OCI-LY3 (cell line): ENCODE results near the gene KCNA2.

ENCODE experiments used
- H2AFZ ChIP-seq: fragments of 200-600, 300-600 bp; shearing (Covaris generic); 2 replicates; pipeline ENCODE4 v1.6.0; 2014; ENCODE audit warnings: antibody characterized with exemption, low read depth, low read length
- H3K27ac ChIP-seq: fragments of 200-600, 300-600 bp; sonication (generic); 2 replicates; pipeline ENCODE4 v1.5.1; 2014; ENCODE audit warnings: mild to moderate bottlenecking, low read length, moderate library complexity, mixed read lengths
- H3K27me3 ChIP-seq: fragments of 200-600, 300-600 bp; sonication (generic); 2 replicates; pipeline ENCODE4 v1.6.1; 2014; ENCODE audit warnings: low read depth, low read length, mixed read lengths
- H3K36me3 ChIP-seq: fragments of 200-600, 300-600 bp; sonication (generic); replicated peaks from 2 replicates; pipeline ENCODE3; 2014; ENCODE audit warnings: low read depth, low read length, mixed read lengths
- H3K4me1 ChIP-seq: fragments of 300-600, 200-600 bp; sonication (generic); 2 replicates; pipeline ENCODE4 v1.6.1; 2014; ENCODE audit warnings: low read length, mixed read lengths
- H3K4me2 ChIP-seq: fragments of 200-600, 300-600 bp; sonication (generic); 2 replicates; pipeline ENCODE4 v1.6.1; 2014; ENCODE audit warnings: low read length, mixed read lengths
- H3K4me3 ChIP-seq: fragments of 300-600, 200-600 bp; sonication (generic); 2 replicates; pipeline ENCODE4 v1.5.1; 2014; ENCODE audit warnings: antibody characterized with exemption, mild to moderate bottlenecking, low read length, moderate library complexity
- H3K79me2 ChIP-seq: fragments of 300-600, 200-600 bp; shearing (Covaris generic); 2 replicates; pipeline ENCODE4 v1.6.1; 2014; ENCODE audit warnings: mild to moderate bottlenecking, low read length, mixed read lengths
- H3K9ac ChIP-seq: fragments of 300-600, 200-600 bp; shearing (Covaris generic); 2 replicates; pipeline ENCODE4 v1.6.0; 2014; ENCODE audit warnings: mild to moderate bottlenecking, low read length, moderate library complexity
- H3K9me3 ChIP-seq: fragments of 200-600, 300-600 bp; shearing (Covaris generic); 2 replicates; pipeline ENCODE4 v1.6.1; 2014; ENCODE audit warnings: low read length, mixed read lengths; ENCODE audit not compliant: insufficient read depth
- H4K20me1 ChIP-seq: fragments of 200-600, 300-600 bp; sonication (generic); 2 replicates; pipeline ENCODE4 v1.6.1; 2016; ENCODE audit warnings: low read length, mixed read lengths; ENCODE audit not compliant: insufficient read depth
- CTCF ChIP-seq: fragments of 200-600, 300-600 bp; sonication (generic); IDR thresholded peaks from 2 replicates; pipeline ENCODE4 v1.5.1; 2014; ENCODE audit warnings: antibody characterized with exemption, low read length, low read depth
- EZH2phosphoT487 ChIP-seq: fragments of 200-600 bp; shearing (Covaris generic); IDR thresholded peaks from 2 replicates; pipeline ENCODE4 v1.6.1; 2018; ENCODE audit warnings: antibody characterized with exemption, mixed run types, low read depth

The KCNA2 gene

DNA sequence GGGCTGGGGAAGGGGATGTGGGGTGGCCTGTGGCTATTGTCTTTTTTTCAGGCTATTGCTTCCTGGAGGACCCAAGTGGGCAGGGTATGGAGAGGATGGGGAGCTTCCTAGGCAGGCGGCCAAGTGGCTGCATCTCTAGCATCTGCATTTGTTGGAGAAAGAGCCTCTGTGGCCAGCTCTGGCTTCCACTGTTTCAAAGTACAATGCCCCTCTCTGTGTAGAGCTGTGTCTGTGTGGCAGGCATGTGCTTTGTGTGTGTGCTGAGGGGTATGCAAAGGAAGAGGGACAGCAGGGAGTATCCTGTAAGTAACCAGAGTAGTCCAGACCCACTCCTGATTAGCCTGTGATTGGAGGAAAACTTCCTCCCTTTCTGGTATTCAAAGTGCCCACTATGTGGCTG lies 40.6 kb downstream of the KCNA2 start:
- Histone ChIP-seq H3K27me3 (no peaks in the 10 kb centered on the region; the same call in 1 of the 2 replicates), H2AFZ (no peak overlapping the region), H3K4me3 (no peak overlapping the region), H3K79me2 (no peaks in the 10 kb centered on the region), H3K9ac (no peak overlapping the region), H3K36me3 (no peaks in the 10 kb centered on the region), H3K9me3 (no peaks in the 10 kb centered on the region), H4K20me1 (no peaks in the 10 kb centered on the region), H3K27ac (no peak overlapping the region), H3K4me1 (no peaks in the 10 kb centered on the region), H3K4me2 (no peak overlapping the region)
- TF ChIP-seq CTCF (no peak), EZH2phosphoT487 (no peak)

GRCh38 chr1:110563089-110563488 lies 43.1 kb downstream of the KCNA2 start:
- H3K27me3 ChIP-seq, result no peaks in the 10 kb centered on the region; the same call in 1 of the 2 replicates
- TF ChIP-seq EZH2phosphoT487 (no peak), CTCF (no peak)
- H3K79me2 ChIP-seq, result no peaks in the 10 kb centered on the region
- no peak overlapping the region for H3K9ac ChIP-seq
- H4K20me1 ChIP-seq, result no peaks in the 10 kb centered on the region
- H3K4me1 ChIP-seq, result no peaks in the 10 kb centered on the region
- no peak overlapping the region for H2AFZ ChIP-seq
- no peak overlapping the region for H3K4me2 ChIP-seq
- no peaks in the 10 kb centered on the region for H3K36me3 ChIP-seq
- H3K27ac ChIP-seq, result no peak overlapping the region
- no peaks in the 10 kb centered on the region for H3K9me3 ChIP-seq
- H3K4me3 ChIP-seq, result no peak overlapping the region

GRCh38 chr1:110561596-110561995 lies 44.6 kb downstream of the KCNA2 start:
- Histone ChIP-seq H3K27ac (no peak overlapping the region), H3K4me3 (no peak overlapping the region), H4K20me1 (no peaks in the 10 kb centered on the region), H2AFZ (no peak overlapping the region), H3K4me1 (no peaks in the 10 kb centered on the region), H3K9ac (no peak overlapping the region), H3K4me2 (no peak overlapping the region), H3K79me2 (no peaks in the 10 kb centered on the region), H3K36me3 (no peaks in the 10 kb centered on the region), H3K9me3 (no peaks in the 10 kb centered on the region), H3K27me3 (no peaks in the 10 kb centered on the region)
- TF ChIP-seq EZH2phosphoT487, result no peak
- TF ChIP-seq CTCF, result no peak

DNA sequence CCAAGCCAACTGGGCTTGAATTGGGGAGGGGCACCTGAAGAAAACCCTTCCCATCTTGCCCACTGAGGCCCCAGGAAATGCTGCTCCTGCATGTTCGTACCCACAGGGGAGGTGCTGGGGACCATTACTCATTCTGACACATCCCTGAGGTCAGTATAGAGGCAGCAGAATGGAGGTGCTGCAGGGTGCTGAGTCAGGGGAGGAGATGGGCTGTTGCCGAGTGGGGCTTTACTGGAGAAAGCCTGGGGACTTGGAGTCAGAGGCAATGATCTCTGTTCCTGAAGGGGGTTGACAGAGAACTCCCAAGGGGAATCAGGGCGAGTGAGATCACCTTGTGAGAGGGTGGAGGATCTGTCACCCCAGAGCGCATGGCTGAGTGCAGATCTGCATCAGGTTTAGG lies 47.0 kb downstream of the KCNA2 start:
- H2AFZ ChIP-seq, result no peak overlapping the region
- H3K9me3 ChIP-seq, result no peaks in the 10 kb centered on the region
- H3K9ac ChIP-seq, result no peak overlapping the region
- H3K27ac ChIP-seq, result no peak overlapping the region
- H4K20me1 ChIP-seq, result no peaks in the 10 kb centered on the region
- TF ChIP-seq EZH2phosphoT487 (no peak), CTCF (no peak)
- H3K4me1 ChIP-seq, result no peaks in the 10 kb centered on the region
- no peak overlapping the region for H3K4me3 ChIP-seq
- H3K79me2 ChIP-seq, result no peaks in the 10 kb centered on the region
- no peaks in the 10 kb centered on the region for H3K36me3 ChIP-seq
- no peaks in the 10 kb centered on the region for H3K27me3 ChIP-seq
- no peak overlapping the region for H3K4me2 ChIP-seq
